Measurements from ENCODE around the gene TARS3. TPM values are rescaled to one million over a fixed set of nuclear protein-coding genes. Genes with fewer than 3 reads are reported as not detected.

Gene TARS3
- total and polyA plus RNA-seq, 4 donors = 3.4 to 29.0 (median 6.0) TPM

GRCh38 chr15:101614761-101615160 lies 109.5 kb downstream of the TARS3 start:
- Histone ChIP-seq H3K9ac (ENCODE audit: insufficient read depth in 1 of 2, low read length in 2 of 2) (no peak overlapping the region), H3K4me1 (ENCODE audit: control insufficient read depth in 5 of 5, insufficient read depth in 5 of 5, low read length in 5 of 5) (peaks cover 2 to 30% (median 9%) of the 10 kb centered on the region in 5 donors), H3K9me3 (ENCODE audit: control insufficient read depth in 4 of 4, insufficient read depth in 3 of 4, low read length in 3 of 4) (no peaks in the 10 kb centered on the region), H3K4me3 (no peak overlapping the region), H3K27me3 (ENCODE audit: control insufficient read depth in 3 of 3, insufficient read depth in 3 of 3, low read length in 2 of 3) (no peaks in the 10 kb centered on the region), H3K36me3 (ENCODE audit: control insufficient read depth in 4 of 4, insufficient read depth in 4 of 4, low read length in 4 of 4) (no peaks in the 10 kb centered on the region), H3K27ac (ENCODE audit: low read depth in 1 of 2, low read length in 1 of 2) (no peak overlapping the region)
- DNase-seq (no peak), ATAC-seq (ENCODE audit: insufficient read depth, low FRiP score) (no peak)
- 89 to 95% methylated on average over 11 of the region's 11 CpGs for WGBS, 2 donors
- TF ChIP-seq CTCF (IDR thresholded peaks at IDR 0.05; ENCODE audit: control extremely low read depth, extremely low read depth) = no peak

GRCh38 chr15:101614001-101614585 lies 110.2 kb downstream of the TARS3 start:
- H3K4me3 ChIP-seq = no peak overlapping the region
- H3K9ac ChIP-seq (ENCODE audit: insufficient read depth in 1 of 2, low read length in 2 of 2) = no peak overlapping the region
- WGBS, 2 donors = 87 to 91% methylated on average over 14 of the region's 14 CpGs
- peaks cover 2 to 30% (median 9%) of the 10 kb centered on the region in 5 donors for H3K4me1 ChIP-seq (ENCODE audit: control insufficient read depth in 5 of 5, insufficient read depth in 5 of 5, low read length in 5 of 5)
- H3K9me3 ChIP-seq (ENCODE audit: control insufficient read depth in 4 of 4, insufficient read depth in 3 of 4, low read length in 3 of 4) = no peaks in the 10 kb centered on the region
- no peak for DNase-seq
- no peak for TF ChIP-seq CTCF (IDR thresholded peaks at IDR 0.05; ENCODE audit: control extremely low read depth, extremely low read depth)
- no peak overlapping the region for H3K27ac ChIP-seq (ENCODE audit: low read depth in 1 of 2, low read length in 1 of 2)
- H3K36me3 ChIP-seq (ENCODE audit: control insufficient read depth in 4 of 4, insufficient read depth in 4 of 4, low read length in 4 of 4) = no peaks in the 10 kb centered on the region
- ATAC-seq (ENCODE audit: insufficient read depth, low FRiP score) = no peak
- no peaks in the 10 kb centered on the region for H3K27me3 ChIP-seq (ENCODE audit: control insufficient read depth in 3 of 3, insufficient read depth in 3 of 3, low read length in 2 of 3)

- H3K4me3 ChIP-seq = no peak overlapping the region
- no peaks in the 10 kb centered on the region for H3K36me3 ChIP-seq (ENCODE audit: control insufficient read depth in 4 of 4, insufficient read depth in 4 of 4, low read length in 4 of 4)
- no peak for TF ChIP-seq CTCF (IDR thresholded peaks at IDR 0.05; ENCODE audit: control extremely low read depth, extremely low read depth)
- H3K27ac ChIP-seq (ENCODE audit: low read depth in 1 of 2, low read length in 1 of 2) = no peak overlapping the region
- H3K27me3 ChIP-seq (ENCODE audit: control insufficient read depth in 3 of 3, insufficient read depth in 3 of 3, low read length in 2 of 3) = no peaks in the 10 kb centered on the region
- peak; percentile 82 to 92 (median 85) for DNase-seq
- no peak for ATAC-seq (ENCODE audit: insufficient read depth, low FRiP score)
- H3K9me3 ChIP-seq (ENCODE audit: control insufficient read depth in 4 of 4, insufficient read depth in 3 of 4, low read length in 3 of 4) = no peaks in the 10 kb centered on the region
- no peak overlapping the region for H3K9ac ChIP-seq (ENCODE audit: insufficient read depth in 1 of 2, low read length in 2 of 2)
- H3K4me1 ChIP-seq (ENCODE audit: control insufficient read depth in 5 of 5, insufficient read depth in 5 of 5, low read length in 5 of 5) = peaks cover 2 to 30% (median 9%) of the 10 kb centered on the region in 5 donors
- 54 to 70% methylated on average over 20 of the region's 20 CpGs for WGBS, 2 donors
Observed at GRCh38 chr15:101613130-101614000, 110.9 kb downstream of the TARS3 start.
